Measurements from ENCODE around the gene CSTPP1.
"Not testable (repeated sequence)": the region's sequence is repeated elsewhere in the genome, so short reads cannot be mapped to it uniquely, and the experiment has no call there.

The CSTPP1 gene

GRCh38 chr11:46952553-46952952 lies 16.0 kb downstream of the CSTPP1 start (continued):
- TF ChIP-seq, protein P1, sequence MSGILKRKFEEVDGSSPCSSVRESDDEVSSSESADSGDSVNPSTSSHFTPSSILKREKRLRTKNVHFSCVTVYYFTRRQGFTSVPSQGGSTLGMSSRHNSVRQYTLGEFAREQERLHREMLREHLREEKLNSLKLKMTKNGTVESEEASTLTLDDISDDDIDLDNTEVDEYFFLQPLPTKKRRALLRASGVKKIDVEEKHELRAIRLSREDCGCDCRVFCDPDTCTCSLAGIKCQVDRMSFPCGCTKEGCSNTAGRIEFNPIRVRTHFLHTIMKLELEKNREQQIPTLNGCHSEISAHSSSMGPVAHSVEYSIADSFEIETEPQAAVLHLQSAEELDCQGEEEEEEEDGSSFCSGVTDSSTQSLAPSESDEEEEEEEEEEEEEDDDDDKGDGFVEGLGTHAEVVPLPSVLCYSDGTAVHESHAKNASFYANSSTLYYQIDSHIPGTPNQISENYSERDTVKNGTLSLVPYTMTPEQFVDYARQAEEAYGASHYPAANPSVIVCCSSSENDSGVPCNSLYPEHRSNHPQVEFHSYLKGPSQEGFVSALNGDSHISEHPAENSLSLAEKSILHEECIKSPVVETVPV (CRISPR knock-in tag; IDR thresholded peaks at IDR 0.05) = no peak
- TF ChIP-seq ARNTL (CRISPR knock-in tag; IDR thresholded peaks at IDR 0.05; ENCODE audit: borderline replicate concordance, low read depth) = no peak
- no peak for TF ChIP-seq RARB (CRISPR knock-in tag; IDR thresholded peaks at IDR 0.05)
- TF ChIP-seq SNAI2 (CRISPR knock-in tag; IDR thresholded peaks at IDR 0.05) = no peak

DNA sequence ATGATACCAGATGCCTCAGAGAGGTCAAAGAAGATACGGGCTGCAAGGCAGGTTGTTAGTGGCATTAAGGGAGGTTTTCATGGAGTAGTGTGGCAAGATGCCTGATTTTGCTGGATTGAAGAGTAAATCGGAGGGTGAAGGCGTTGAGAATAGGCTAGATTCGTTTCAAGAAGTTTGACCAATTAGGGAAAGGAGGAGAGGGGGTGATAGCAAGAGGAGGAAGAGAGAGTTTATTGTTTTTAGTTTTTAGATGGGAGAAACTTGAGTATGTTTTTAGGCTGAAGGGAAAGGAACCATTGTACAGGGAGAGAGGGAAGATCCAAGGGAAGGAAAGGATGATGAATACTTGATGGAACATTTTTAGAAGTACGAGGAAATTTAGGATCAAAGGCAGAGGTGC lies 16.5 kb downstream of the CSTPP1 start:
- no peak for TF ChIP-seq ZNF565 (CRISPR knock-in tag; conservative IDR thresholded peaks at IDR 0.05; ENCODE audit: low read depth)
- TF ChIP-seq GLIS3 (CRISPR knock-in tag; IDR thresholded peaks at IDR 0.05) = no peak
- no peak for TF ChIP-seq ZNF8 (CRISPR knock-in tag; IDR thresholded peaks at IDR 0.05)
- no peak for ATAC-seq

DNA sequence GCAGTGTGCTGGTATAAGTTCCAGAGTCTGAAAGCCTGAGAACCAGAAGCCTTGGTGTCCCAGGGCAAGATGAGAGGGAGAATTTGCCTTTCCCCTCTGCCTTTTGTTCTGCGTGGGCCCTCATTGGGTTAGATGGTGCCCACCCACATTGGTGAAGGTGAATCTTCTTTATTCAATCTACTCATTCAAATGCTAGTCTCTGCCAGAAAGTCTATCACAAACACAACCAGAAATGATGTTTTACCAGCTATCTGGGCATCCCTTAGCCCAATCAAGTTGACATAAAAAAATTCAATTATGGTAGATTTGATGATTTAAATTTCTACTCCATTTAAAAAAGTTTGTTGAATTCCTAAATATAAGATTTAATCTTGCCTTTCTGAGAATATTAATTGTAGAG lies 22.2 kb downstream of the CSTPP1 start:
- no peak for ATAC-seq
- TF ChIP-seq BACH2 (CRISPR knock-in tag; IDR thresholded peaks at IDR 0.05; ENCODE audit: borderline replicate concordance) = no peak
- TF ChIP-seq ZC3H10 (CRISPR knock-in tag; IDR thresholded peaks at IDR 0.05) = no peak
- TF ChIP-seq GLIS3 (CRISPR knock-in tag; IDR thresholded peaks at IDR 0.05) = no peak
- TF ChIP-seq TCF4 (CRISPR knock-in tag; IDR thresholded peaks at IDR 0.05; ENCODE audit: borderline replicate concordance) = no peak
- TF ChIP-seq OSR1 (CRISPR knock-in tag; IDR thresholded peaks at IDR 0.05) = no peak
- TF ChIP-seq ISL1 (CRISPR knock-in tag; IDR thresholded peaks at IDR 0.05) = no peak
- no peak for TF ChIP-seq ZNF565 (CRISPR knock-in tag; conservative IDR thresholded peaks at IDR 0.05; ENCODE audit: low read depth)
- TF ChIP-seq, protein P2, sequence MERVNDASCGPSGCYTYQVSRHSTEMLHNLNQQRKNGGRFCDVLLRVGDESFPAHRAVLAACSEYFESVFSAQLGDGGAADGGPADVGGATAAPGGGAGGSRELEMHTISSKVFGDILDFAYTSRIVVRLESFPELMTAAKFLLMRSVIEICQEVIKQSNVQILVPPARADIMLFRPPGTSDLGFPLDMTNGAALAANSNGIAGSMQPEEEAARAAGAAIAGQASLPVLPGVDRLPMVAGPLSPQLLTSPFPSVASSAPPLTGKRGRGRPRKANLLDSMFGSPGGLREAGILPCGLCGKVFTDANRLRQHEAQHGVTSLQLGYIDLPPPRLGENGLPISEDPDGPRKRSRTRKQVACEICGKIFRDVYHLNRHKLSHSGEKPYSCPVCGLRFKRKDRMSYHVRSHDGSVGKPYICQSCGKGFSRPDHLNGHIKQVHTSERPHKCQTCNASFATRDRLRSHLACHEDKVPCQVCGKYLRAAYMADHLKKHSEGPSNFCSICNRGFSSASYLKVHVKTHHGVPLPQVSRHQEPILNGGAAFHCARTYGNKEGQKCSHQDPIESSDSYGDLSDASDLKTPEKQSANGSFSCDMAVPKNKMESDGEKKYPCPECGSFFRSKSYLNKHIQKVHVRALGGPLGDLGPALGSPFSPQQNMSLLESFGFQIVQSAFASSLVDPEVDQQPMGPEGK (CRISPR knock-in tag; IDR thresholded peaks at IDR 0.05; ENCODE audit: borderline replicate concordance) = no peak
- no peak for TF ChIP-seq ZNF8 (CRISPR knock-in tag; IDR thresholded peaks at IDR 0.05)
- no peak for TF ChIP-seq ZFP3 (CRISPR knock-in tag; IDR thresholded peaks at IDR 0.05)
- TF ChIP-seq TOX (CRISPR knock-in tag; IDR thresholded peaks at IDR 0.05; ENCODE audit: borderline replicate concordance) = no peak
- no peak for TF ChIP-seq POU6F1 (CRISPR knock-in tag; IDR thresholded peaks at IDR 0.05; ENCODE audit: borderline replicate concordance, low read depth)

DNA sequence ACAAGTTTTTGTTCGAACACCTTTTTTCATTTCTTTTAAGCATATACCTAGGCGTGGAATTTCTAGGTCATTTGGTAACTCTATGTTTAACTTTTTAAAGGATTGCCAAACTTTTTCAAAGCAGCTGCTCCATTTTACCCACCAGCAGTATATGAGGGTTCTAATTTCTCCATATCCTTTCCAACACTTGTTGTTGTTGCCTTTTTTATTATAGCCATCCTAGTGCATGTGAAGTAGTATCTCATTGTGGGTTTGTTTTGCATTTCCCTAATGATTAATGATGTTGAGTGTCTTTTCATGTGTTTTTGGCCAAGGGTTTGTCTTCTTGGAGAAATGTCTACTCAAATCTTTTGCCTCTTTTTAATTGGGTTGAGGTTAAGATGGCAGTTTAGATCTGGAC lies 24.5 kb downstream of the CSTPP1 start:
- TF ChIP-seq OSR1 (CRISPR knock-in tag; IDR thresholded peaks at IDR 0.05) = no peak
- no peak for TF ChIP-seq ZC3H10 (CRISPR knock-in tag; IDR thresholded peaks at IDR 0.05)
- no peak for TF ChIP-seq TOX (CRISPR knock-in tag; IDR thresholded peaks at IDR 0.05; ENCODE audit: borderline replicate concordance)
- TF ChIP-seq CSDC2 (CRISPR knock-in tag; IDR thresholded peaks at IDR 0.05) = no peak
- no peak for TF ChIP-seq ZFP3 (CRISPR knock-in tag; IDR thresholded peaks at IDR 0.05)
- TF ChIP-seq, protein P3, sequence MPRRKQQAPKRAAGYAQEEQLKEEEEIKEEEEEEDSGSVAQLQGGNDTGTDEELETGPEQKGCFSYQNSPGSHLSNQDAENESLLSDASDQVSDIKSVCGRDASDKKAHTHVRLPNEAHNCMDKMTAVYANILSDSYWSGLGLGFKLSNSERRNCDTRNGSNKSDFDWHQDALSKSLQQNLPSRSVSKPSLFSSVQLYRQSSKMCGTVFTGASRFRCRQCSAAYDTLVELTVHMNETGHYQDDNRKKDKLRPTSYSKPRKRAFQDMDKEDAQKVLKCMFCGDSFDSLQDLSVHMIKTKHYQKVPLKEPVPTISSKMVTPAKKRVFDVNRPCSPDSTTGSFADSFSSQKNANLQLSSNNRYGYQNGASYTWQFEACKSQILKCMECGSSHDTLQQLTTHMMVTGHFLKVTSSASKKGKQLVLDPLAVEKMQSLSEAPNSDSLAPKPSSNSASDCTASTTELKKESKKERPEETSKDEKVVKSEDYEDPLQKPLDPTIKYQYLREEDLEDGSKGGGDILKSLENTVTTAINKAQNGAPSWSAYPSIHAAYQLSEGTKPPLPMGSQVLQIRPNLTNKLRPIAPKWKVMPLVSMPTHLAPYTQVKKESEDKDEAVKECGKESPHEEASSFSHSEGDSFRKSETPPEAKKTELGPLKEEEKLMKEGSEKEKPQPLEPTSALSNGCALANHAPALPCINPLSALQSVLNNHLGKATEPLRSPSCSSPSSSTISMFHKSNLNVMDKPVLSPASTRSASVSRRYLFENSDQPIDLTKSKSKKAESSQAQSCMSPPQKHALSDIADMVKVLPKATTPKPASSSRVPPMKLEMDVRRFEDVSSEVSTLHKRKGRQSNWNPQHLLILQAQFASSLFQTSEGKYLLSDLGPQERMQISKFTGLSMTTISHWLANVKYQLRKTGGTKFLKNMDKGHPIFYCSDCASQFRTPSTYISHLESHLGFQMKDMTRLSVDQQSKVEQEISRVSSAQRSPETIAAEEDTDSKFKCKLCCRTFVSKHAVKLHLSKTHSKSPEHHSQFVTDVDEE (CRISPR knock-in tag; IDR thresholded peaks at IDR 0.05) = no peak
- TF ChIP-seq ZNF565 (CRISPR knock-in tag; conservative IDR thresholded peaks at IDR 0.05; ENCODE audit: low read depth) = no peak
- TF ChIP-seq ESRRG (CRISPR knock-in tag; IDR thresholded peaks at IDR 0.05) = no peak
- TF ChIP-seq, protein P2 (CRISPR knock-in tag; IDR thresholded peaks at IDR 0.05; ENCODE audit: borderline replicate concordance) = no peak
- no peak for TF ChIP-seq ZFP30 (CRISPR knock-in tag; IDR thresholded peaks at IDR 0.05)
- no peak for TF ChIP-seq ARNTL (CRISPR knock-in tag; IDR thresholded peaks at IDR 0.05; ENCODE audit: borderline replicate concordance, low read depth)
- no peak for TF ChIP-seq ISL1 (CRISPR knock-in tag; IDR thresholded peaks at IDR 0.05)
- no peak for TF ChIP-seq PPARA (CRISPR knock-in tag; IDR thresholded peaks at IDR 0.05; ENCODE audit: borderline replicate concordance)
- no peak for TF ChIP-seq RARB (CRISPR knock-in tag; IDR thresholded peaks at IDR 0.05)
- no peak for TF ChIP-seq GLIS3 (CRISPR knock-in tag; IDR thresholded peaks at IDR 0.05)
- no peak for TF ChIP-seq ZNF70 (CRISPR knock-in tag; IDR thresholded peaks at IDR 0.05)
- TF ChIP-seq SNAI2 (CRISPR knock-in tag; IDR thresholded peaks at IDR 0.05) = no peak
- TF ChIP-seq TCF4 (CRISPR knock-in tag; IDR thresholded peaks at IDR 0.05; ENCODE audit: borderline replicate concordance) = no peak
- TF ChIP-seq, protein P1 (CRISPR knock-in tag; IDR thresholded peaks at IDR 0.05) = no peak
- TF ChIP-seq BACH2 (CRISPR knock-in tag; IDR thresholded peaks at IDR 0.05; ENCODE audit: borderline replicate concordance) = no peak
- no peak for ATAC-seq

DNA sequence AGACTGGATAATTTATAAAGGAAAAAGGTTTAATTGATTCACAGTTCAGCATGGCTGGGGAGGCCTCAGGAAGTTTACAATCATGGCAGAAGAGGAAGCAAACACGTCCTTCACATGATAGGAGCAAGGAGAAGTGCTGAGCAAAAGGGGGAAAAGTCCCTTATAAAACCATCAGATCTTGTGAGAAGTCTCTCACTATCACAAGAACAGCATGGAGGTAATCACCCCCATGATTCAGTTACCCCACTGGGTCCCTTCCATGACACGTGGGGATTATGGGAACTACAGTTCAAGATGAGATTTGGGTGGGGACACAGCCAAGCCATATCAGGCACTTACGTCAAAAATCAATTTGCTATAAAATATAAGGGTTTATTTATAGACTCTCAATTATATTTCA lies 25.3 kb downstream of the CSTPP1 start:
- not testable (repeated sequence) for ATAC-seq
